ENCODE results near the gene ASCL1.

GRCh38 chr12:102995372-102995771 is 37.9 kb downstream of the ASCL1 start:
- TF ChIP-seq CTCF (IDR thresholded peaks at IDR 0.05): no peak
- no peak for TF ChIP-seq POLR2A (IDR thresholded peaks at IDR 0.05)
- TF ChIP-seq EP300 (IDR thresholded peaks at IDR 0.05): no peak

All from ovary (tissue), 3 donors.